ENCODE measurements around the gene KRTAP9-6.

GRCh38 chr17:41311111-41311510 lies 45.9 kb downstream of the KRTAP9-6 start:
- TF ChIP-seq EP300 (IDR thresholded peaks at IDR 0.05) = no peak
- TF ChIP-seq, protein P1, sequence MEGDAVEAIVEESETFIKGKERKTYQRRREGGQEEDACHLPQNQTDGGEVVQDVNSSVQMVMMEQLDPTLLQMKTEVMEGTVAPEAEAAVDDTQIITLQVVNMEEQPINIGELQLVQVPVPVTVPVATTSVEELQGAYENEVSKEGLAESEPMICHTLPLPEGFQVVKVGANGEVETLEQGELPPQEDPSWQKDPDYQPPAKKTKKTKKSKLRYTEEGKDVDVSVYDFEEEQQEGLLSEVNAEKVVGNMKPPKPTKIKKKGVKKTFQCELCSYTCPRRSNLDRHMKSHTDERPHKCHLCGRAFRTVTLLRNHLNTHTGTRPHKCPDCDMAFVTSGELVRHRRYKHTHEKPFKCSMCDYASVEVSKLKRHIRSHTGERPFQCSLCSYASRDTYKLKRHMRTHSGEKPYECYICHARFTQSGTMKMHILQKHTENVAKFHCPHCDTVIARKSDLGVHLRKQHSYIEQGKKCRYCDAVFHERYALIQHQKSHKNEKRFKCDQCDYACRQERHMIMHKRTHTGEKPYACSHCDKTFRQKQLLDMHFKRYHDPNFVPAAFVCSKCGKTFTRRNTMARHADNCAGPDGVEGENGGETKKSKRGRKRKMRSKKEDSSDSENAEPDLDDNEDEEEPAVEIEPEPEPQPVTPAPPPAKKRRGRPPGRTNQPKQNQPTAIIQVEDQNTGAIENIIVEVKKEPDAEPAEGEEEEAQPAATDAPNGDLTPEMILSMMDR (IDR thresholded peaks at IDR 0.05) = no peak
- TF ChIP-seq POLR2A (IDR thresholded peaks at IDR 0.05) = no peak
